HG02973 (cell line): ENCODE measurements around the gene SLC15A3.

ENCODE experiments used
- ATAC-seq: cut with Tn5 transposase; IDR thresholded peaks from one replicate; pipeline ENCODE4 v1.9.1; 2021; ENCODE audit warnings: moderate library complexity; ENCODE audit not compliant: unreplicated experiment

Gene SLC15A3

DNA sequence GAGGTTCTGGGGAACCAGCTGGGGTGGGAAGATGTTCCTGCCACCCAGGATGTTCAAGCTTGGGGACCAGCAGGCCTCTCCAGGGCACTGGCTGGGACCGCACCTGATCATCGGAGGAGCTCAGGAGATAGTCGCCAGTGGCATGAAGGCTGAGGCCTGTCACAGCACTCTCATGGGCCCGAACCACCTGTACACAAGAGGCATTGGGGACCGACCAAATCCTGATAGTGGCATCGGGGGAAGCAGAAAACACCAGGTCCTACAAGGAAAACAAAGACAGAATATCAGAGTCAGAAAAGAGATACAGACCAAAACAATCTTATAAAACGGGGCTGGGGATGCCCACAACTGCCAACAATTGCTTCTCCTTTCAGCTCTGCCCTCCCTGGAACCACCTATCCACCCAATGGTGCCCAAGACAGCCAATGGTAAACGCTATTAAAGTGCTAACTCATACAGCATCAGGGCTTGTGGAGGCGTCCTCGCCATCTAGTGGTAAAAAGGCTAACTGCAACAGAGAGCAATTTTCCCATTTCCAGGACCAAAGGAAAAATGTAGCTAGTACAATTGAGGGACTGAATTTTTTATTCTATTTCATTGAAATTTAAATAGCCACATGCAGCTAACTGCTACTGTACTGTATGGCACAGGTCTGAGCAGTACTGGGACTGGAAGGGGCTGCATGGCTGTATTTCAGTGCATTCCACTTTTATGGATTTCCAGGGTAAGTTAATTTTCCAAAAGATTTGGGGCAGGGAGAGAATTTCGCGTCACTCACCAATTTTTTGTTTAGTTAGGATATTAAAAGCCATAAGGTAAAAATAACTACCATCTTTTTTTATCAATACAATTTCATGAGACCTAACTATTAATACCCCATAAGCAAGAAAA, 52.7 kb downstream of the SLC15A3 start:
- no peak for ATAC-seq

DNA sequence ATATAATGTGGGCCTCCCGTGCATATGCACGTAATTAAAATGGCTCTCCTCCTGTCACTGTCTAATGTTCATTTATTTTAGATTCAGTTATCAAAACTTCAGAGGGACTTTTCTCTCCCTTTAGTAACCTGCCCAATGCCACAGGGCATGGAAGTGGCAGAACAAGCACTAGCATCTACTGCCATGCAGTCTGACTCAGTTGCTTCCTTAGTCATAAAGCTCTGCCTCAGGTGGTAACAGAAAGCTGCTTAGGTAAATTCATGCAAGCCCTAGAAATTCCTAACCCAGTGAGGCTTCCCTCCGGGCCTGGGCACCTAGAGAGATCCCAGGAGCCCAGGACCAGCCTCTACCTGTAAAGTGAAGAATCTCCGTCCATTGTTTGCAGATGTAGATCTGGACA, 54.5 kb downstream of the SLC15A3 start:
- ATAC-seq: no peak

DNA sequence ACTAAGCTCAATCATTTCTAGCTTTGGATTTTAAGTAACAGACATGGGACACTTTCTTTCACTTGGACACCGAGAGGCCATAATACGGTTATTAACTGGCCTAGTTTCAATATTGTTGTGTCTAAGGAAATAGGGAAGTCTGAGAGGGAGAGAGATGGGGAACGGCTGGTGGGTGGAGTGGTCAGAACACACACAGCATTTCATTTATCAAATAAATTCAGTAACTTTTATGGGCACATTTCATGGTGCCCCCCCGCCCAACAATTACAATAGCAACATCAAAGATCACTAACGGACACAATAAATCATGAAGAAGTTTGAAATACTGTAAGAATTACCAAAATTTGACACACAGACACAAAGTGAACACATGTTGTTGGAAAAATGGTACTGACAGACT, 56.3 kb downstream of the SLC15A3 start:
- ATAC-seq: no peak

DNA sequence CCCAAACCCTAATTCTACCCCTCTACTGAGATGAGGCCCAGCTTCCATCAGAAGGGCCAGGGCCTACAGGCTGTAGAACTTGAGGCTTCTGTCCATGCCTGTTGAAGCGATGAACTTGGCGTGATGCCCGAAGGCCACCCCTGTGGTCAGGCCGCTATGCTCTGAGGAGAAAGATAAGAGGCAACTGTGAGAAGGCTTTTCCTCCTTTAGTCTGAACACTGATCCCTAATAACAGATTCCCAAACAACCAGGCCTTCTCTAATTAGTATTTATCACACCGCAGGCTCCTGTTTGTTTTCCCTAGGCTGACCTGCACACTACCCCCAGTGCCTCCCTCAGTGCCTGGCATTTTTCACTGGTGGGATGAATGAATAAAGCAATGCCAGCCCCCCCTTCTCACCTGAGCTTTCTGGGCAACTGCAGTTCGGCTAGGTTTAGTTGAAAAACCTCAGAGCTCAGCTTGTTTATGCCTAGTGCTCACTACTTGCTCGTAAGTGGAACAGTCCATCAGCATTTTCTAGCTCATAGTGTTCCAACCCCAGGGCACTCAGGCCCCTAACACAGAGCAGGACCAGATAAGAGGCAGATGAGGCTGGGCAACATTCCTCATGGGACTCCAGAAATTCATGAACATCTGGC, 60.8 kb downstream of the SLC15A3 start:
- no peak for ATAC-seq

DNA sequence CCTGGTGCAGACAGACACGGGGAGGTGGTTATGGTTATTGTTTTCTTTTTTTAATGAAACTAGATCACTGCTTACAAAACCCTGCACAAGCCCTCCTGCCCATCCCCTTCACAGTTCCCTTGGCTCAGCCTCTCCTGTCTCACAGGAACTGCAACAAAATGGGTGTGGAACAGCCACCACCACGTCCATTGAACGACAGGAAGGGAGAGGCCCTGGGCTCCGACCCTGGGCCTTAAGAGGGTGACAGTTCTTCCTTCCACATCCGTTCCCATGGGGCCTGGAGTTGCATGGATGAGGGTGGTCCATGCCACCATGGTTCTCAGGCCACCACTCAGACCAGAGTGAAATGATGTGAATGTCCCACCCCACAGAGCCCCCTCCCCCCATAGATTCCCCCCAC, 61.3 kb downstream of the SLC15A3 start:
- ATAC-seq: no peak

DNA sequence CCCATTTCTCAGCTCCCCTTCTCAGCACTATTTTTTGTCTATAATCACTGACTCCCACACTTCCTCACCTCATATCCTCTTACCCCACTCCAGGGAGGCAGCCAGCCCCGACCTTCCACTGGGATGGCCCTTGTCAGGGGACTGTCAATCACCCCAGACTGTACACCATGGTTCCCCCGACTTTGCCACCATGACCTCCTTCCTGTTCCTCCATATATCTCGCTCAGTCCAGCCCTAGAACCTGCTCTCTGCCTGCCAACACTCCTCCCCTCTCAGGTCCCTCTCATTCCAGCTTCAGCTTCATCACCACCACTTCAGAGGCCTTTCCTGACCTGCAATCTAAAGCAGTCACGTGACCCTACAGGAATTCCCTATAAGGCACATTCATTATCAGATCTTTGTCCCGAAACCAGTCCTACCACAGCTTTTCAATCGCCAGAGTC, 62.1 kb downstream of the SLC15A3 start:
- ATAC-seq: no peak

DNA sequence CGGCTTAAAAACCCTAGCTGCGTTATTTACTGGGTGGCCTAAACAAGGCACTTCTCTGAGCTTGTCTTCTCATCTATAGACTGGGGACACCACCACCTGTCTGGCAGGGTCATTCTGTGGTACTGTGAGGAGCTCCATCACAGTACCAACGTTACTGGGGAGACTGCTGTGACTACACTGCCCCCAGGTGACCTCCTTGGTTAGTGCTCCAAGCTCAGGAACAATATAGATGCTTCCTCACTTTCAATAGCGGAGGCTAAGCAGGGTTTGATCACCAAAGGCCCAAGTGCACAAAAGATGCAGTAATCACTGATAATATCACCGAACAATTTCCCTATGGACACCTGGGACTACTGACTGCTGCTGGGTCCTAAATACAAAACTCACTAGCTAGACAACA, 64.4 kb downstream of the SLC15A3 start:
- ATAC-seq: no peak
